Right cardiac atrium (tissue), 5 donors: Measurements from ENCODE around the gene ANKRD36. TPM values are rescaled to one million over a fixed set of nuclear protein-coding genes. Genes with fewer than 3 reads are reported as not detected.
"Not testable (repeated sequence)": the region's sequence is repeated elsewhere in the genome, so short reads cannot be mapped to it uniquely, and the experiment has no call there.

Experiments
- ATAC-seq, 2 donors: fragments of 200-7000 bp; cut with Tn5 transposase; one replicate each; pipeline versions ENCODE4 v1.8.0 to v1.9.1; 2020; ENCODE audit warnings: moderate library complexity in 2 of 2, mild to moderate bottlenecking in 1 of 2
- DNase-seq, 3 donors: peaks; one replicate each; pipeline ENCODE4 v3.0.0-alpha.2; 2020
- H3K27ac ChIP-seq: one replicate; pipeline ENCODE4 v1.5.1; 2013; ENCODE audit warnings: mild to moderate bottlenecking, low read length, control low read depth, moderate library complexity
- H3K27me3 ChIP-seq: one replicate; pipeline ENCODE4 v1.6.1; 2013; ENCODE audit not compliant: control insufficient read depth, insufficient read depth
- H3K4me1 ChIP-seq: one replicate; pipeline ENCODE4 v1.6.1; 2013; ENCODE audit warnings: low read length; ENCODE audit not compliant: control insufficient read depth, insufficient read depth
- H3K4me3 ChIP-seq: one replicate; pipeline ENCODE4 v1.5.1; 2013; ENCODE audit warnings: low read length, control low read depth
- H3K9me3 ChIP-seq: one replicate; pipeline ENCODE4 v1.6.1; 2013; ENCODE audit warnings: low read length; ENCODE audit not compliant: control insufficient read depth
- WGBS: extraction: QIAGEN DNeasy Blood & Tissue Kit; methylation state at CpG from one replicate; pipeline ENCODE4 v1.1.7; 2013; 5-methylcytosine and 5-hydroxymethylcytosine counted together
- intact Hi-C, 4 donors: fragments of 100-400 bp; cut with DNase I; formaldehyde crosslinking; loops; one replicate each; pipeline versions ENCODE4 v1.11.0 to v1.14.0; 2022 to 2023
- polyA plus RNA-seq: library from polyadenylated mRNA; stranded (reverse); fragments of 200-250 nt; gene quantifications from one replicate; pipeline ENCODE4 v1.2.3, GENCODE V29; 2013
- total RNA-seq, 4 donors: library from RNA; stranded (reverse); fragmentation: NEBNext Ultra II Directional; extraction: Animal tissue kit (Norgen Biotek cat#: 25700); gene quantifications; one replicate each; pipeline ENCODE4 v1.2.1, GENCODE V29; 2021
- donor health status: healthy with polysubstance abuse.
- donor health status: DM: no; HTN: yes; CAD: no.
- donor health status: DM: no; HTN: no; CAD: no.
- donor health status: DM: no; HTN: yes; CAD: no; lungs with severe emphysema.
- donor health status: DM: yes; HTN: yes; CAD: no.

The ANKRD36 gene
- total and polyA plus RNA-seq, 5 donors, result 3.3 to 10.6 (median 8.8) TPM

DNA sequence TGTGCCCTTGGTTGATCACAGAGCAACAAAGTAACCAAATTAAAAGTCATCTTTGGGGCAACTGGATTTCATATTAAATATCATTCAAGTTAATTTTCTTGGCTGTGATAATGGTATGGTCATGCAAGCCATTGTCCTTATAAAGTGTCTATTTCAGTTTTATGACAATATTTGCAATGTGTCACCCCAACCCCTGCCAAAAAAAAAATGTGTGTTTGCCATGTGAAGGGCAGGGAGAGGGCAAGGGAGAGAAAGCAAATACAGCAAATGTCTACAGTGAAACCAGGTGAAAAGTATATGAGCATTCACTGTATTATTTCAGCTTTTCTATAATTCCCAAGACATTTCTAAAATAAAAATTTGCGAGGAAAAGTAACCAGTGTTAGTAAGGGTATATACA lies 24.2 kb upstream of the ANKRD36 start:
- WGBS, result 100% methylated on average over 1 of the region's 1 CpG
- H3K27me3 ChIP-seq, DNase-seq, H3K4me3 ChIP-seq, H3K27ac ChIP-seq, H3K9me3 ChIP-seq, intact Hi-C loops, ATAC-seq, H3K4me1 ChIP-seq: not testable (repeated sequence)

DNA sequence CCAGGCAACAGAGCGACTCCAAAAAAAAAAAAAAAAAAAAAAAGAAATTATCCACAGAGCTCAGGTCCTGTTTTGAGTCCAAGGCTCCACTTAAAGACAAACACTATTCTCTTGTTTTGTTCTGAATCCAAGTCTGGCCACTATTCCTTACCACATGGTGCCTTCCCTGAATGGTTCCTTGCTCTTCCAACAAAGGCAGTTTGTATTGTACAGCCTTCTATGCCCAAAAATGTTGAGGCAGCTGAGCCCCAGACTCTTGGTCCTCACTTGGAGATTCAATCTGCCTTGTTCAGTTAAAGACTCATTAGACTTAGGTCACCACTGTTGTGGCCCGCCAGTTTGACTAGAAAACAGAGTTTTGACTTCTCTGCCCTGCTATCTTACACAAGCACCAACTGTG lies 20.0 kb upstream of the ANKRD36 start:
- H3K4me1 ChIP-seq, H3K27me3 ChIP-seq, ATAC-seq, H3K9me3 ChIP-seq, H3K27ac ChIP-seq, DNase-seq, intact Hi-C loops, H3K4me3 ChIP-seq: not testable (repeated sequence)
- WGBS, result 94% methylated on average over 2 of the region's 2 CpGs

DNA sequence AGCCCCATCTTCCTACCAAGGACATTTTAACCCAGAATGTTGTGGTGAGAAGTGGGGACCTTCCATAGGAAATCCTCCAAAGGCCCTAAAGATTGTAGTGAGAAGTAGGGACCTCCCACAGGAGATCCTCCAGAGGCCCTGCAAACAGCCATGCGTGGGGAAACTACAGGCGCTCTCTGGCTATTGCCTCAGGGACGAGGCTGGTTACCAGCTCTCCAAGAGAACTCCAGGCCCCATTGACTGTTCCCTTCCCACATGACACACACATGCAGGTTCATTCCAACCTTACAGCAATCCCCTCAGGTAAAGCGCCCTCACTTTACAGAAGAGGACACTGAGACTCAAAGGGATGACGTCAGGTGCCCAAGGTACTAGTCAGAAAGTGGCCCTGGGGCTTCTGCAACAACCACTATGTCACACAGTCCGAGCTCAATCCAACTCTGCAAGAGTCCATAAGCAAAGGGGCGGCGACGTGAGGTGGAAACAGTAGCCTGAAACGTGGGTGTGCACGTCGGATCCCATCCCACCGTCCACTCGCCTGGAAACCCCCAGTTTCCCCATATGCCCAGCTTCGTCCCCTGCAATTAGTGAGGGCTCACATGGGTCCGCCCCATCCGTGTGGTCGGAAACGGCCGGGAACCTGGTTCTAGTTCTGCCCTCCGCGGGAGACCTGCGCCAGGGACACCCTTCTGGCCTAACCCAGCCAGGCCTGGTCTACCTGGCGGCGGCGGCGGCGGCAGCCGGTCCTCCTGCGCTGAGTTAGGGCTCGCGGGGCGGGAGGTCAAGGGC lies 18.8 kb upstream of the ANKRD36 start:
- peak in 1 of 3 donors; percentile 19 for DNase-seq
- H3K4me1 ChIP-seq, H3K27ac ChIP-seq, H3K27me3 ChIP-seq, intact Hi-C loops, H3K9me3 ChIP-seq: not testable (repeated sequence)
- peak overlapping the region; percentile 39 for H3K4me3 ChIP-seq
- peak; percentile 7 to 13 for ATAC-seq
- WGBS, result 74% methylated on average over 4 of the region's 33 CpGs

DNA sequence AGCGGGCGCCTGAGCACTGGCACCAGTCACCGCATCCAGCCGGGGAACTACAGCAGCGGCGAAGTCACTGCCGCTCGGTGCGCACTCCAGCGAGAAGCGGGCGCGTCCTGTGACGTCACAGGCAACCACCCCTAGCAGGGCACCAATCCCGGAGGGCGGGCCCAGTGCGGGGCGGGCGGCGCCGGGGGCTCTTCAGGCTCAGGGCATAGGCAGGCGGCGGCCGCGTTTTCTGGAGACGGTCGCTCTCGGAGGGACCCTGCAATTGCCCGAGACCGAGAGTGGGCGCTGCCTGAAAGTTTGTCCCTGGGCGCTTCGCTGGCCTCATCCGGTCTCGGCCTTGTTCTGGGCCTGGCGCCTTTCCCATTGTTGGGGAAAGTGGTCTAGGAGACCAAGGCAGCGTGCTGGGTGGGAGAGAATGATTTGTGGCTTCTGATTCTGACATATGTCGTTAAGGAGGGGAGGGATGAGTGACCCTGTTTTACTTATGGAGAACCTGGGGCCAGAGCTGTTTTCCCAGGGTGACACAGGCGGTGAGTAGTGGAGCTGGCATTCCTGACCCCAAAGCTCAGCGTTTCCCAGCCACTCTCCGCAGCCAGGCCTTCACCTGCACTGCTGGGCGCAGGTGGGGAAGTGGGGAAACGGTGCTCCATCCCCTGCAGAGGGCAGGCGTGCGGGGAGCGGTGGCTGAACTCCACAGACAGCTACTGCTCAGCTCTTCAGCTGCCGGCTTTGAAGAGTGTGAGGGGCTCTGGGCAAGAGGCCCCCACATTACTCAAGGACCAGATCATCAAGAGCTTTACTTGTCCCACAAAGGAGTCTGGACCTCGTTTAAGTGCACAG lies 18.0 kb upstream of the ANKRD36 start, which contains the start of gene FAHD2B:
Gene FAHD2B, minus strand, starts transcription at position 111 of the 840 bp plus-strand sequence. CDS start 3,176 bp downstream, outside the sequence.
- H3K9me3 ChIP-seq, H3K27me3 ChIP-seq, H3K4me1 ChIP-seq, intact Hi-C loops: not testable (repeated sequence)
- WGBS, result 2% methylated on average over 39 of the region's 48 CpGs
- Histone ChIP-seq H3K4me3 (peak within 1 kb of the TSS; percentile 39), H3K27ac (peak within 1 kb of the TSS; percentile 35)
- DNase-seq (peak; percentile 90 to 95 (median 93)), ATAC-seq (peak; percentile 96)

DNA sequence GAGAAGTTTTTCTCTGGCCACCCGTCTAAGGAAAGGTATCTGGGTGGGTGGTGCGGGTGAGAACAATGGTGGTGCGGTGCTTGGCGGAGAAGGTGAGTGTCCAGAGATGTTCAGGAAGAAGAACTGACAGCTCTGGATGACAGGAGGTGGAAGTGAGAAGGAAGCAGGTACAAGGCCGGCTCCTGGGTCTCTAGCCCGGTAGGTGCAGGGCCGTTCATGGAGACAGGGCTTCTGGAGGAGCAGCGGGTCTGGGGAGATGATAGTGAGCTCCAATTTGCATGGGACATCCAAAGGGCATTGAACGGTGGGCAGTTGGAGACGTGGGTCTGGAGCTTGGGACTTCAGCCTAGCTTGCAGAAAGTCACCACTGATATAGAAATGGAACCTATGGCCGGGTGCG lies 17.3 kb upstream of the ANKRD36 start:
- Histone ChIP-seq H3K4me1 (no peaks in the 10 kb centered on the region), H3K27ac (no peak overlapping the region), H3K27me3 (no peaks in the 10 kb centered on the region), H3K4me3 (no peak overlapping the region), H3K9me3 (no peaks in the 10 kb centered on the region)
- peak in 1 of 3 donors; percentile 38 for DNase-seq
- ATAC-seq, result no peak
- WGBS, result 79% methylated on average over 12 of the region's 12 CpGs
- intact Hi-C loops, result no loop called here

DNA sequence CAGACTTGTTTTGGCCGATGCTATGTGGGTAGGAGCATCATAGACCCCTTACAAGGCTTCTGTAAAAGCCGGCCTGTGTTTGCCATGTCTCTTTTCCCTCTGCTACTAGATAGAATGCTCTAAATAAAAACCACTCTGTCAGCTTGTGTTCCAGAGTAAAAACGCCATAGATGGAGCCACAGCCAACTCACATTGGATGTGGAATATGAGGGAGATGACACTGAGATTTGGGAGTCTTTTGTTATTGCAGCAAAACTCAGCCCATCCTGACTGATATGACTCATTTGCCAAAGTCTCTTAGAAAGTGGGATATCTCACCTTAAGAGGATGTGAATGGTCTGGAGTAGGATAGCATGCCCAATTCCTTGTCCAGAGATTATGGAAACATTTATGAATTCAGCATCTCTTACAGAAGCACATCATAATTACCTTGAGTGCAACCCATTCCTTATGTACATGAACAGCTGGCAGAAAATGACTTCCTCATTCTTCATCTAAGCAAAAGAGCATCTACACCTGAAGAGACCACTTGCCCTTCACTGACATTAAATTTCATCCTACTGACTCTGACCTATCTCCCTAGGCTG lies 14.1 kb upstream of the ANKRD36 start:
- intact Hi-C loops, H3K4me1 ChIP-seq, DNase-seq, H3K9me3 ChIP-seq, H3K27ac ChIP-seq, H3K4me3 ChIP-seq, H3K27me3 ChIP-seq, ATAC-seq: not testable (repeated sequence)
- 82% methylated on average over 3 of the region's 3 CpGs for WGBS

DNA sequence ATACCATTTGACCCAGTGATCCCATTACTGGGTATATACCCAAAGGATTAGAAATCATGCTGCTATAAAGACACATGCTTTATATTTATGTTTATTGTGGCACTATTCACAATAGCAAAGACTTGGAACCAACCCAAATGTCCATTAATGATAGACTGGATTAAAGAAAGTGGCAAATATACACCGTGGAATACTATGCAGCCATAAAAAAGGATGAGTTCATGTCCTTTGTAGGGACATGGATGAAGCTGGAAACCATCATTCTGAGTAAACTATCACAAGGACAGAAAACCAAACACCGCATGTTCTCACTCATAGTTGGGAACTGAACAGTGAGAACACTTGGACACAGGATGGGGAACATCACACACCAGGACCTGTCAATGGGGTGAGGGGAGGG lies 6.1 kb upstream of the ANKRD36 start:
- DNase-seq, H3K4me1 ChIP-seq, intact Hi-C loops, H3K4me3 ChIP-seq, H3K27me3 ChIP-seq, ATAC-seq, H3K9me3 ChIP-seq, H3K27ac ChIP-seq: not testable (repeated sequence)
- WGBS, result 94% methylated on average over 2 of the region's 2 CpGs

DNA sequence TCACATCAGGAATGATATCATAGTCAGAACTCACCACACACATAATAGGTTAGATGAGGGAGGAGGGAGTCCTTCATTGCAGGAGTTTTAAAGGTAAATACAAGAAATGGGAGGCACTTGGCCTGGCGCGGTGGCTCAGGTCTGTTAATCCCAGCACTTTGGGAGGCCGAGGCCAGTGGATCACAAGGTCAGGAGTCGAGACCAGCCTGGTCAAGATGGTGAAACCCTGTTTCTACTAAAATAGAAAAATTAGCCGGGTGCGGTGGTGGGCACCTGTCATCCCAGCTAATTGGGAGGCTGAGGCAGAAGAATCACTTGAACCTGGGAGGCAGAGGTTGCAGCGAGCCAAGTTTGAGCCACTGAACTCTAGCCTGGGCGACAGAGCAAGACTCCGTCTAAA lies 1.7 kb upstream of the ANKRD36 start:
- H3K27me3 ChIP-seq, H3K4me1 ChIP-seq, ATAC-seq, H3K9me3 ChIP-seq, H3K4me3 ChIP-seq, DNase-seq, intact Hi-C loops, H3K27ac ChIP-seq: not testable (repeated sequence)
- WGBS, result 84% methylated on average over 9 of the region's 9 CpGs

DNA sequence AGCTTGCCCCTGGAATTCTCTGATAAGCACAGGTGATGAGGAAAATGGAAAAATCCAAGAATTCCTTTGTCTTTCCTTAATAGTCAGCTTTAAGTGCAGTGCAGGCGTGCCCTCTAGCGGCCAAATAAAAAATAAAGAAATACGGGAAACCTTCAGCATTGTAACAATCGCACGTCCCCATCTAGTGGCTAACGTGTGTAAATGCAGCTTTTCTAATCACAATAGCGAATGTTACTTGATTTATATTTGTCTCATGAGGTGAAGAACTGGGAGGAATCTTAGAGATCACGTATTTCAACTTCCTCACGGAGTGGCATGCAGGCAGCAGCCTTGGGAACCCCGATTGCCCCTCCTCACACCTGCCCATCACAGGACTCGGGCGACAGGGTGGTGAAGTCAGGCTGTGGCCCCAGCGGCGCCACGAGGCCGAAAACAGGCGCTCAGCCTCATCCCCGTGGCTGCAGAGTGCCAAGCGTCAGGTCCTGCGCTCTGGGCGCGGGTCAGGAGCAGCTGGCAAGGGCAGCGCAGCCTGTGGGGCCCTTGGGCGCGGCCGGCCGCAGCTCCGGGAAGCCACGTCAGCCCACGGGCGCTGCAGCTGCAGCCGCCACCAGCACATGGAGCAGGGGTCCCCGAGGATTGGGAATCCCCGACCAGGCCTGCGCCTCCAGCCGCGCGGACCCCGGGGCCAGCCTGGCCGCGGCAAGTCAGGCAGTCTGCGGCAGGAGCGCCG lies 468 bp upstream of the ANKRD36 start:
- peak; percentile 50 to 83 (median 81) for DNase-seq
- H3K9me3 ChIP-seq, H3K27me3 ChIP-seq, H3K4me1 ChIP-seq, intact Hi-C loops: not testable (repeated sequence)
- peak overlapping the region; percentile 73 for H3K27ac ChIP-seq
- peak overlapping the region; percentile 19 for H3K4me3 ChIP-seq
- under 1% methylated on average over 40 of the region's 44 CpGs for WGBS
- peak; percentile 81 to 88 for ATAC-seq

DNA sequence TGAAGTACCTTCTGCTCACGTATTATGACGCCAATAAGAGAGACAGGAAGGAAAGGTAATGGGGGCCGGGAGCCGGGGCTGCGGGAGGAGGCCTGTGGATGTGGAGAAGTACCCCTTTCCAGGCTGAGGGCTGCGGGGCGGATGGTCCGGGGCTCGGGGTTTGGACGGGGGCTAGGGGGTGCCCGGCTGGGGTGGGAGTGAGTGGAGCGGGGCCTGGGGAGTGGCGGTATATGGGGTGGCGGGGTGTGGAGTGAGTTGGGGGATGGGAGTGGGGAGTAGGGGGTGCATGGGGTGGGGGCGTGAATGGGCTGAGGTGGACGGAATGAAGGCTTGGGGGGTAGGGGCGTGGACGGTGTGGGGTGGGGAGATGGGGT lies 916 bp downstream of the ANKRD36 start:
- intact Hi-C loops, H3K9me3 ChIP-seq, H3K27ac ChIP-seq, H3K27me3 ChIP-seq, H3K4me1 ChIP-seq: not testable (repeated sequence)
- peak; percentile 66 to 70 for ATAC-seq
- peak; percentile 16 to 64 (median 59) for DNase-seq
- H3K4me3 ChIP-seq, result peak overlapping the region; percentile 62
- WGBS, result under 1% methylated on average over 18 of the region's 18 CpGs
